ENCODE measurements around the gene OSBPL8. TPM values are rescaled to one million over a fixed set of nuclear protein-coding genes. Genes with fewer than 3 reads are reported as not detected.
A peak's percentile ranks its signal among the peaks of the same experiment; 100 is the strongest.

The OSBPL8 gene
- polyA plus RNA-seq, 1 donor from 2014 or later, result 98.4 TPM

DNA sequence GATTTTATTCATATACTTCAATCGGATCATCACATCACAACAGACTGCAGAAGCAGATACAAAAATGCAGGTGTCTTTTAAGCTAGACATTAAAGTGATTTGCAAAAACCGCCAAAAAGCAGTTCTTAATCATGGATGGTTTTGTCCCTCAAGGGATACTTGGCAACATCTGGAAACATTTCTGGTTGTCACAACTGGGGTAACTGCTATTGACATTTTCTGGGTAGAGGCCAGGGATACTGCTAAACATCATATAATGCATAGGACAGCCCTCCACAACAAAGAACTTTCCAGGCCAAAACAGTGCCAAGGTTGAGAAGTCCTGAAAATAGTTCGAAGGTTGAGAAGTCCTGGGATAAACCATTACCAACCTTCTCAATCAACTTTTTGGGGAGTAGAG is 109.6 kb downstream of the OSBPL8 start:
- H3K27me3 Mint-ChIP-seq, result no peaks in the 10 kb centered on the region
- no peak overlapping the region for H3K27ac Mint-ChIP-seq

DNA sequence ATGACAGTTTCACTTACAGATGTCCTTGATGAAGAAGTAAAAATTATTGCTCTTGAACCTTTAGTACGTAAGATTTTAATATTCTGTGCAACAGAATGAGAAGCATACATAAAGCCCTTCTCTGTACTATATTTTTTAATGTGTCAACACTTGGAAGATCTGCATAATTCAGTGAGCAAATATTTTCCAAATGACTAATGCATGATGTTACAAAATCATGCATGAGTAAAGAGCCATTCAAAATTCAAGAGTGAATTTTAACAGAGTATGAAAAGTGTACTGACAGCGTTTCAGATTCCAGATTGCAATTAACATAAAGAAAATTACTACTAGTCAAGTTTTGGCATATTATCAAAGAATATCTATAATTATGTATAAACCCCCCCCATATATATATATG is 110.0 kb downstream of the OSBPL8 start:
- peaks cover 6 to 31% (median 12%) of the 10 kb centered on the region in 3 donors for H3K4me1 Mint-ChIP-seq
- H3K4me3 Mint-ChIP-seq, result no peak overlapping the region
- H3K27ac Mint-ChIP-seq, result no peak overlapping the region
- peaks cover 11% of the 10 kb centered on the region for H3K36me3 Mint-ChIP-seq
- H3K9me3 Mint-ChIP-seq, result no peaks in the 10 kb centered on the region
- no peaks in the 10 kb centered on the region for H3K27me3 Mint-ChIP-seq

More for the DNA sequence above, 109.6 kb downstream of the OSBPL8 start:
- no peaks in the 10 kb centered on the region for H3K9me3 Mint-ChIP-seq
- peaks cover 11% of the 10 kb centered on the region for H3K36me3 Mint-ChIP-seq
- H3K4me3 Mint-ChIP-seq, result no peak overlapping the region
- H3K4me1 Mint-ChIP-seq, result peaks cover 6 to 29% (median 10%) of the 10 kb centered on the region in 3 donors

DNA sequence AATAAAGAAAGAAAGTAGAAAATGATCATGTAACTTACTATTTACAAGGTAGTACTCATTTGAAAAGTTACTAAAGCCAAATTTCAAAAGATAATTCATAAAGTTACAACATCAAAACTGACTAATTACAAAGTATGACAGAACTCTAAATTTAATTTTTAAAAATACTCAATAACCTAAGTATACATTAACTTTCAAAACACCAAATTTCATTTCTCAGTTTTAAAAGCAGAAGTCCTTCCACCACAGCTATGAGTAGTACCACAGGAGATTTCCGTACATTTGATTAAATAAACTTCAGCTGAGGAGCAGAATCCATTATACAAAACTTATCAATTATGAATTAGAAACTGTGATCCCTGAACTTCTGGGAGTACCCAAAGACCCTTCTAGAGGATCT is 110.6 kb downstream of the OSBPL8 start:
- Mint-ChIP-seq H3K27ac (no peak overlapping the region), H3K9me3 (no peaks in the 10 kb centered on the region), H3K4me1 (peaks cover 10 to 36% (median 17%) of the 10 kb centered on the region in 3 donors), H3K4me3 (no peak overlapping the region), H3K36me3 (peaks cover 11% of the 10 kb centered on the region), H3K27me3 (no peaks in the 10 kb centered on the region)

DNA sequence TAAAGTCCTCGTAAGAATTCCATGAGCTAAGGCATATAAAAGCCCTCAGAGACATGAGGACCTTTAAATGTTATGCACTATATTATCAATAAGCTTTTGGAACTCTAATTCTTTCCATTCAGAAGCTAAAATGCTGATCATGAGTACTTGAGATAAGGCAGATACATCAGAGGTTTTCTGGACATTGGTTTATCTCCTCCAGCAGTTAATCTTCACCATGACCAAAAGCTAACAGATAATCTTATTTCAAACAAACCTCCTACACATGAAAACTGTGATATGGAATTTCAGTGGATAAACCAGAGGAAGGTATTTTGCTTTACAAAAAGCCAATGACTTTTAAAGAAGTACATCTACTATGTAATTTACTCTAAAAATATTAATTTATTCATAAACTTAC is 113.5 kb downstream of the OSBPL8 start:
- H3K9me3 Mint-ChIP-seq, result no peaks in the 10 kb centered on the region
- H3K4me1 Mint-ChIP-seq, result peaks cover 10 to 30% (median 24%) of the 10 kb centered on the region in 3 donors
- no peak overlapping the region for H3K27ac Mint-ChIP-seq
- H3K4me3 Mint-ChIP-seq, result no peak overlapping the region
- peaks cover 9% of the 10 kb centered on the region for H3K36me3 Mint-ChIP-seq
- no peaks in the 10 kb centered on the region for H3K27me3 Mint-ChIP-seq

DNA sequence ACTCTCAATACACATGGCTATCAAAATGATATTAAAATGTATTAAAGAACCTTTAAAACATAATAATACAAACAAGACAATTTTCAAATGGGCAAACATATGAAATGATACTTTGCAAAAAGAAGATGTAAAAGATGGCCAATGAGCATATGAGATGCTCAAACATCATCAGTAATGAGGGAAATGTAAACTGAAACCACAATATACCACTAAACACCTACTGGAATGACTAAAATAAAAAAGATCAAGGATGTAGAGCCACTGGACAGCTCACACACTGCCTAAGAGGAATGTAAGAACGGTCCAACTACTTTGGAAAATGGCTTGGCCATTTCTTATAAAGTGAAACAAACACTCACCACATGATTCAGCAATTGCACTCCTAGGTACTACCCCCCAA is 114.1 kb downstream of the OSBPL8 start:
- peak overlapping the region in 1 of 3 donors; percentile 22 for H3K27ac Mint-ChIP-seq
- H3K27me3 Mint-ChIP-seq, result no peaks in the 10 kb centered on the region
- peaks cover 6% of the 10 kb centered on the region for H3K36me3 Mint-ChIP-seq
- H3K4me1 Mint-ChIP-seq, result peaks cover 10 to 36% (median 27%) of the 10 kb centered on the region in 3 donors
- H3K9me3 Mint-ChIP-seq, result no peaks in the 10 kb centered on the region
- no peak overlapping the region for H3K4me3 Mint-ChIP-seq

DNA sequence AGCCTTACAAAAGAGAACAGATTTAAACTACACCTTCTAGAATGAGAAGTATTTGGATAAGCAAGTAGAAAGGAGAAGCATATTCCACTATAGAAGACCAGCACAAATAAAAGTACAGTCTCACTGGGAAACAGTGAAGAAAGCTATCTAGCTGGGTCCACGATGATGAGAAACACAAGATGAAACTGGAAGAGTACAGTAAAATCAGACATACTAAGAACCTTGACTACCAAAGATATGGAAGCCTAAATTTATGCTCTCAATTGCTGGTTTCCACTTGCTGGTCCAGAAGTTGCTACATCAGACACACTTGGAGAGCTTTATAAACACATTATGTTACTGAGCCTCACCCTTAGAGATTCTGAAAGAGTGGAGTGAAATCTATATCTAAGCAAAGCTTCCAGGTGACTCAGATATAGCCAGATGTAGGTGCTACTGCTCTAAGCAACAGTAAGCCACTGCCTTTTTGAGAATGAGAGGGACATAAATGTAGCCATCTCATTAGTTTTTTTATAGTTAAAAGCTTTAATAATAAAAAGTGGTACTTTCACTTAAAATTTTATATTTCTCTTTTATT is 115.1 kb downstream of the OSBPL8 start:
- no peaks in the 10 kb centered on the region for H3K27me3 Mint-ChIP-seq
- no peaks in the 10 kb centered on the region for H3K9me3 Mint-ChIP-seq
- H3K36me3 Mint-ChIP-seq, result peaks cover 4% of the 10 kb centered on the region
- peak overlapping the region in 1 of 3 donors; percentile 44 for H3K27ac Mint-ChIP-seq
- H3K4me1 Mint-ChIP-seq, result peaks cover 10 to 35% (median 27%) of the 10 kb centered on the region in 3 donors
- no peak overlapping the region for H3K4me3 Mint-ChIP-seq

DNA sequence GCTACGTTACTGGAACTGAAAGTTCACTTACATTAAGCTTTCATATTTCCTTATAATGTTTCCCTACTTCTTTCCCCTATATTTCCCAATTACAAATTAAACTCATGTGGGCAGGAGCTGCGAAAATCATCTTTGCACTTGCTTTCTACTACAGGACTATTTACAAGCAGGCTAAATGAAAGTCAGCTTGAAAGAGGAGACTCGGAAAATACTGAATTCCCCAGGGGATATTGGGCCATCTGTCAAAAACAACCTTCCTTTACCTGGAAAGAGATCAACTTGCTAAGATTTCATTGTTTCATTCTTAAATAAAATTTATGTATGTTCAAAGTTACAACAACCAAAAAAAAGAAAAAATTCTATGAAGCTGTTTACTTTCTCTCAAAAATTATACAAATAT is 118.6 kb downstream of the OSBPL8 start:
- H3K4me1 Mint-ChIP-seq, result peaks cover 12 to 28% (median 25%) of the 10 kb centered on the region in 3 donors
- H3K36me3 Mint-ChIP-seq, result peaks cover 8% of the 10 kb centered on the region
- no peaks in the 10 kb centered on the region for H3K27me3 Mint-ChIP-seq
- peak overlapping the region in 1 of 4 donors; percentile 34 for H3K4me3 Mint-ChIP-seq
- peak overlapping the region in 2 of 3 donors; percentile 2 to 22 for H3K27ac Mint-ChIP-seq
- no peaks in the 10 kb centered on the region for H3K9me3 Mint-ChIP-seq

DNA sequence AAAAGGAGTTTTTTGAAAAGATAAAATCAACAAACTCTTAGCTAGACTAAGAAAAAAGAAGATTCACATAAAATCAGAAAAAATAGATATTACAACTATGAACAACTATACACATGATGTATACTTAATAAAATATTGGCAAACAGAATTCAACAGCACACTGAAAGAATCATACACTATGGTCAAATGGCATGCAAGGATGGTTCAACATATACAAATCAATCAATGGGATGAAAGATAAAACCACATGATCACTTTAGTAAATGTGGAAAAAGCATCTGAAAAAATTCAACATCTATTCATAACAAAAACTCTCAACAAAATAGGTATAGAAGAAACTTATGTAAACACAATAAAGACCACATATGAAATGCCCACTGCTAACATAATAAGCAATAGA is 126.8 kb downstream of the OSBPL8 start:
- Mint-ChIP-seq H3K27ac (no peak overlapping the region), H3K4me3 (no peak overlapping the region), H3K36me3 (peaks cover 27% of the 10 kb centered on the region), H3K27me3 (no peaks in the 10 kb centered on the region), H3K4me1 (peaks cover 10 to 12% (median 12%) of the 10 kb centered on the region in 3 donors), H3K9me3 (peaks cover 8 to 46% (median 26%) of the 10 kb centered on the region in 3 donors)

DNA sequence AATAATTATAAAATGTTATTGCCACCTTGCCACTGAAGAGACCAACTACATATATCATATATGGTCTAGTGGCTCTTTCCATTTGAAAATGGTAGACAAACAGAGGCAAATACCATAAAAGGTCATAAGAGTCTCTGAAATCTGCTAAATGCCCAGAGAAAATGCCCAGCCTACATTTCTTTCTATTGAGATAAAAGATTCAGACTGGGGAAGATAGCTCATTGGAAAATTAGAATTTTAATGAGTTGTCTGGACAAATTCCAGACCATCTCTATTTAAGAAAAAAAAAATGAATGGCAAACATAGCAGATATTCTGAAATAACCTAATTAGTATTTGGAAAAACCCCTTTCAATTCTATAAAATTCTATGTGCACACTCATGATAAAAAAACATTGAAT is 131.5 kb downstream of the OSBPL8 start:
- Mint-ChIP-seq H3K27ac (no peak overlapping the region), H3K36me3 (peaks cover 26% of the 10 kb centered on the region), H3K9me3 (peaks cover 1 to 24% (median 17%) of the 10 kb centered on the region in 3 donors), H3K4me3 (no peak overlapping the region), H3K4me1 (peaks cover 9 to 23% (median 12%) of the 10 kb centered on the region in 3 donors), H3K27me3 (no peaks in the 10 kb centered on the region)

DNA sequence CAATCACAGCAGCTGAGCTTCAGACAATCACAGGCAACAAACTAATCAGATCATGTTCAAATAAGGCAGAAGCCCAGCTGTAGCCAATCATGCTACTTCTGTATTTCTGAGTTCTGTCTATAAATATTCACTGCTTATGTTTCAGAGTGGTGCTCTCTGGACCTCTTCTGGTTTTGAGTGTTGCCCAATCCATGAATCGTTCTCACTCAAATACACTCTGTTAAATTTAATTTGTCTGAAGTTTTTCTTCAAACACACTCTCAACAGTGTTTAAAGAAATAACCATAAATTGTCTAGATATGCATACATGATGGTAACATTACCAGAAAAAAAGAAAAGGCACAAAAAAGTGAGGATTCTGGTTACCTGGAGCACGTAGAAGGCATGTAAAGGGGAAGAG is 133.4 kb downstream of the OSBPL8 start:
- Mint-ChIP-seq H3K36me3 (peaks cover 17% of the 10 kb centered on the region), H3K27ac (no peak overlapping the region), H3K9me3 (peaks cover 0 to 5% (median 5%) of the 10 kb centered on the region in 3 donors), H3K4me3 (no peak overlapping the region), H3K27me3 (no peaks in the 10 kb centered on the region), H3K4me1 (peaks cover 13 to 29% (median 15%) of the 10 kb centered on the region in 3 donors)

DNA sequence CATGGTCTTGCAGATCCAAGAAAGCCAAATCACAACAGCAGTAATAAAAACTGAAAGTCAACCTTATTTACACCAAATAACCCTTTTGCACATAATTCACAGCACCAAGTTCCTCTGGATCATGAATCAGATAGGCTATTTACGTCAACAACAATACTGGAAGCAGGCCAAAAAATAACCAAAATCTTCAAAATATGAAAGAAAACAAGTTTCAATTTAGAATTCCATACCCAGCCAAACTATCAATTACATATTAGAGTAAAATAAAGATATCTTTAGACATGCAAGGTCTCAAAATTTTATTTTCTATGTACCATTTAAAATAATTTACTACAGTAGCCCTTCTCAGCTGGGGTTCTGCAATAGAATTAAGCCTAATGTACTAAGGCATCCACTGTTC is 134.6 kb downstream of the OSBPL8 start:
- peaks cover 0 to 5% (median 4%) of the 10 kb centered on the region in 3 donors for H3K9me3 Mint-ChIP-seq
- no peak overlapping the region for H3K27ac Mint-ChIP-seq
- H3K4me3 Mint-ChIP-seq, result no peak overlapping the region
- no peaks in the 10 kb centered on the region for H3K27me3 Mint-ChIP-seq
- H3K4me1 Mint-ChIP-seq, result peaks cover 7 to 23% (median 12%) of the 10 kb centered on the region in 3 donors
- peaks cover 15% of the 10 kb centered on the region for H3K36me3 Mint-ChIP-seq

DNA sequence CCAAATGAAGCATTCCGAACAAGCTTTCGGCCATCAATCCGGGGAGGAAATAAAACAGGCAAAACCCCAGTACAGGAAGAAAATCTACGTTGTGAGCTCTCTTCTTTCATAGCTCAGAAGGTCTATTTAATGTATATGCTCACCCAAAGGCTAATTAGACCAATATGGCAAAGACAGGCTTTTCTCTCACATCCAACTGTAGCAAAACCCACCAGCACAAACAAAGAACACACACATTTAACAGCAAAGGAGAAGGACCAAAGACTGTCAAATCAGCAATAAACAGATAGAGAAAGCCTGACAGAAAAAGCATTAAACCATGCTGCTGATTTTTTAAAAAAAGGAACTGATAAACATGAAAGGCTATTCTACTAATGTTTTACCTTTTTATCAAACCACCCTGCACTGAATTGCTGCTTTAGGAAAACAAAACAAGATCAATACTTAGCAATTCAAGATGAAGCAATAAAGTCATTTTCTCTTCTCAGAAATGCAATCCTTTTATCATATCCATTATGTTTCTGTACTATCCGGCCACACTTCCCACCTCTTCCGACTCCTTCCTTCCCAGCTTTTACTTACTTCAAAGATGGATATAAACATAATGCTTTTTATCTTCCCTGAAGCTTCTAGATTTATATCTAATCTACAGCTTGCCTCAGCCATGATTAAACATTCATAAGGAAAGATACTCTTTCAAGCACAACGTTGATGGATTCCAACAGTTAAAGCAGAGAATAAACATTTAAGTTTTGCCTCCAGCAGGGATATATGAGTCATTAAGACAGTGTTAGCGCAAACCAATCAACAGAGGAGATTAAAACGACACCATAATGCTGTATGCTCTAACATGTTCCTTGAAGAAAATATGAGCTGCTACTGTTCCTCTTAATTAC is 136.8 kb downstream of the OSBPL8 start:
- Mint-ChIP-seq H3K4me3 (no peak overlapping the region), H3K9me3 (peaks cover 0 to 5% (median 4%) of the 10 kb centered on the region in 3 donors), H3K4me1 (peaks cover 7 to 17% (median 12%) of the 10 kb centered on the region in 3 donors), H3K36me3 (peaks cover 15% of the 10 kb centered on the region), H3K27me3 (no peaks in the 10 kb centered on the region), H3K27ac (peak overlapping the region in 1 of 3 donors; percentile 26)

DNA sequence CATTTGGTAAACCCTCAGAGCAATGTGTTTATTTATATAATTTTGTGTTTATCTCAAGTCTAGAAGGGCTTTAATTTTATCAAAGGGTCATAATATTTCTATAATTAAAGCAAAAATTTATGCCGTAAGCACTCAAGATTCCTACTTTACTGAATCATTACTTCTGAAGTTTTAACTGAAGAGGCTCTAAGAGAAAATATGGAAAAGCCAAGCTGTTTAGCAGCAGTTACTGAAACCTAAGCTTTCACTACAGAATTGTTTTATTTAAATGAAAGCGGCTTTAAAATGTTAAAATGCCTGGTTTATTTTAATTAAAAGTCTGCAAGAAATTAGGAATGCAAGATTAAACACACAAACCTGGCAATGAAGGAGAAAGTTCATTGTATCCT is 137.4 kb downstream of the OSBPL8 start:
- H3K36me3 Mint-ChIP-seq, result peaks cover 14% of the 10 kb centered on the region
- H3K9me3 Mint-ChIP-seq, result peaks cover 0 to 5% (median 4%) of the 10 kb centered on the region in 3 donors
- no peak overlapping the region for H3K27ac Mint-ChIP-seq
- no peaks in the 10 kb centered on the region for H3K27me3 Mint-ChIP-seq
- no peak overlapping the region for H3K4me3 Mint-ChIP-seq
- peaks cover 7 to 17% (median 13%) of the 10 kb centered on the region in 3 donors for H3K4me1 Mint-ChIP-seq

DNA sequence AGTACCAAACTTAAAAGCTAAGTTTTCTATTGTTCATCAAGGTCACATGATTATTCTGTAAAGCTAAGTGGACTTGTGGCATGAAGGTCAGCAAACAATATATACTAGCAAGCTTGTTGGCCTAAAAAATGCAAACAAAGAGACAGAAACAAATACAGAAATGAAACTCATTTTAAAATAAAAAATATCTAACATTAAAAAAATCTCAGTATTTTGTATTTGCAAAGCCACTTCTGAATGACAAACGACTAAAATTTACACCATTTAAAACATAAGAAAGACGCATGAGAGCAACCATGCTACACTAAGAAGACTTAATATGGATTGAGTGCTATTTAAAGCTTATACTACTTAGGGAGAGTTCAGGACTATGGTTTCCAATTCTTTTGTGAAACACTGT is 138.5 kb downstream of the OSBPL8 start:
- peaks cover 7 to 13% (median 12%) of the 10 kb centered on the region in 3 donors for H3K4me1 Mint-ChIP-seq
- peaks cover 0 to 2% (median 0%) of the 10 kb centered on the region in 3 donors for H3K9me3 Mint-ChIP-seq
- no peak overlapping the region for H3K27ac Mint-ChIP-seq
- H3K36me3 Mint-ChIP-seq, result peaks cover 4% of the 10 kb centered on the region
- no peaks in the 10 kb centered on the region for H3K27me3 Mint-ChIP-seq
- no peak overlapping the region for H3K4me3 Mint-ChIP-seq

DNA sequence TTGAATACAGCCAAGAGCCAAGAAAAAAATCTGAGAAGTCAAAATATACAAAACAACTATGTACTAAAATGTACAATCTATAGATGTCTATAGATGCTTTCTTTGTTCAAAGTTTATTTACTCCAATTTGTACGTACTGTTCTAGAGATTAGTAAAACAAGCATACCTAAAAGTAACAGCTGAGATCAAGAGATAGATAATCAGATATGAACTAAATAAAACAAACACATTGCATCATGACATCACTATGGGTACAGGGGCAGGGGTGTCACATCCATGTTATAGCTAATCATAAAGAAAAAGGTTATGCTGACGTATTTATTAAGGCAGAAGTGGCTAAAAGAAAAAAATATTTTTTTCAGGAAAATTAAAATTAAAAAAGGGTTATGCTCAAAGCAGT is 139.3 kb downstream of the OSBPL8 start:
- H3K4me1 Mint-ChIP-seq, result peaks cover 7 to 13% (median 12%) of the 10 kb centered on the region in 3 donors
- no peaks in the 10 kb centered on the region for H3K27me3 Mint-ChIP-seq
- no peak overlapping the region for H3K27ac Mint-ChIP-seq
- H3K4me3 Mint-ChIP-seq, result no peak overlapping the region
- H3K9me3 Mint-ChIP-seq, result no peaks in the 10 kb centered on the region
- peaks cover under 1% of the 10 kb centered on the region for H3K36me3 Mint-ChIP-seq

Measured in IgD-negative memory B cell (primary cell).